NCI-H345 (cell line): ENCODE data around the gene MAPK4.

Source experiments
- DNase-seq: peaks from one replicate; lab custom pipeline; 2025; lab: John Stamatoyannopoulos, UW

The MAPK4 gene

GRCh38 chr18:50720325-50720674, 160.4 kb downstream of the MAPK4 start:
- DNase-seq, result no peak

- DNase-seq, result no peak
Measured at GRCh38 chr18:50721006-50721405, 161.1 kb downstream of the MAPK4 start.

- DNase-seq, result no peak
Measured at GRCh38 chr18:50721451-50722120, 161.7 kb downstream of the MAPK4 start.

GRCh38 chr18:50722311-50722710, 162.4 kb downstream of the MAPK4 start:
- no peak for DNase-seq

GRCh38 chr18:50724751-50725151, 164.9 kb downstream of the MAPK4 start:
- DNase-seq, result no peak

GRCh38 chr18:50726960-50727589, 167.2 kb downstream of the MAPK4 start:
- DNase-seq, result no peak

- DNase-seq, result no peak
Measured at GRCh38 chr18:50727721-50728471, 168.0 kb downstream of the MAPK4 start.

GRCh38 chr18:50729376-50729775, 169.5 kb downstream of the MAPK4 start:
- DNase-seq, result no peak

GRCh38 chr18:50729986-50730385, 170.1 kb downstream of the MAPK4 start:
- DNase-seq, result no peak

GRCh38 chr18:50734342-50734741, 174.5 kb downstream of the MAPK4 start:
- no peak for DNase-seq

GRCh38 chr18:50734886-50735285, 175.0 kb downstream of the MAPK4 start:
- DNase-seq, result no peak

GRCh38 chr18:50737127-50737526, 177.2 kb downstream of the MAPK4 start:
- no peak for DNase-seq

- DNase-seq, result no peak
Measured at GRCh38 chr18:50738098-50738757, 178.3 kb downstream of the MAPK4 start.

- DNase-seq, result no peak
Measured at GRCh38 chr18:50742952-50743351, 183.1 kb downstream of the MAPK4 start.

- no peak for DNase-seq
Measured at GRCh38 chr18:50744253-50744652, 184.4 kb downstream of the MAPK4 start.

GRCh38 chr18:50745945-50746344, 186.1 kb downstream of the MAPK4 start:
- DNase-seq, result no peak

- DNase-seq, result no peak
Measured at GRCh38 chr18:50747849-50748242, 188.0 kb downstream of the MAPK4 start.

GRCh38 chr18:50748243-50749229, 188.6 kb downstream of the MAPK4 start:
- DNase-seq, result peak; percentile 42

- no peak for DNase-seq
Measured at GRCh38 chr18:50749421-50749820, 189.5 kb downstream of the MAPK4 start.

GRCh38 chr18:50749945-50750344, 190.1 kb downstream of the MAPK4 start:
- DNase-seq, result no peak

- no peak for DNase-seq
Measured at GRCh38 chr18:50750546-50750945, 190.7 kb downstream of the MAPK4 start.

GRCh38 chr18:50751490-50751889, 191.6 kb downstream of the MAPK4 start:
- no peak for DNase-seq
